Activated CD4-positive, CD25-positive, alpha-beta regulatory T cell treated with anti-CD3 and anti-CD28 coated beads, Interleukin-2, amount 50 U/mL, for 16 hours (primary cell): ENCODE results near the gene ITK.
"Not testable (repeated sequence)": the region's sequence is repeated elsewhere in the genome, so short reads cannot be mapped to it uniquely, and the experiment has no call there.

Source experiments
- DNase-seq: peaks from one replicate; pipeline ENCODE4 v3.0.0-alpha.2; 2020; ENCODE audit warnings: low read depth, low spot score

Gene ITK

DNA sequence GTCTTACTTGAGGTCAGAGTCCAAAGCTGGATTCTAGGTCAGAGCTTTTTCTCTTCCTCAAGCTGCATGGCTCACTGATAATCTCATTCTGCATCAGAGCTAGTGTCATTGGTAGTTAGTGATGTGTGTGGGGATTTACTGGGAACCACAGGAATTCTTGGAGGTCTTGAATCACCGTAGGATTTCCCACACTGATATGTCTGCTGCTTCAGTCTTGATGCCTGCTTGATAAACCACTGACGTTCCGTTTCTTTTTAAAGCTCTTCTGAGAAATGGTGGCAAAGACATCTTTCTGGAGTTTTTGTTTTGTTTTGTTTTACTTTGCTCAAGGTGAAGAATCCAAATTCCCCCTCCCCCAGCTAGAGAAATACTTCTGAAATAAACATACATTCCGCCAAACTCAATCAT, 13.4 kb upstream of the ITK start:
- DNase-seq = no peak

DNA sequence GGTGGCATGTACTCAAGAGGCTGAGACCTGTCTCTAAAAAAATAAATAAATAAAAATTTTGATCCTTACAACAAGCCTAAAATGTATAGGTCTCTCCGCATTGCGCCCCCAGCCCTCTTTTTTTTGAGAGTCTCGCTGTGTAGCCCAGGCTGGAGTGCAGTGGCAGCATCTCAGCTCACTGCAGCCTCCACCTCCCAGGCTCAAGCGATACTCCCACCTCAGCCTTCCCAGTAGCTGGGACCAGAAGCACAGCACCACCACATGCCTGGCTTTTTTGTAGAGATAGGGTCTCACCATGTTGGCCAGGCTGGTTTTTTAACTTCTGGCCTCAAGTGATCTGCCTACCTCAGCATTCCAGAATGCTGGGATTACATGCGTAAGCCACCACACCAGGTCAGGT, 12.4 kb upstream of the ITK start:
- DNase-seq = no peak

DNA sequence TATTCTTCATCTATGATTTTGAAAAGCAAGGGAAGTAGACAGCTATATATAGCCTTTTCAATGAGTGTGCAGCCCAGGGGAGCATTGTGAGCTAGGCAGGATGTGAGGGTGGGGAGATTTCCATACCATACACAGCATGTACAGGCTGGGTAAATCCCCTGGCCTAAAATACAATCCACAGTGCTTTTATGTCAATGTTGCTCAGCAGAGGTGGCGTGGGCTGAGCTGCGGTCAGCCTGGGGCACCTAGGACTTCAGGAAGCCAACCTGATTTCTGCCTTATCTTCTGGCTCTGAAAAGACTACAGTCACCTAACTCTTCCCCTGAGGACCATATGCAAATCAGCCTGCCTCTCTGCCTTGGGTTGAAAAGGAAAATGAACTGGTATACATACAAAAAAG, 8.2 kb upstream of the ITK start:
- peak; percentile 64 for DNase-seq

DNA sequence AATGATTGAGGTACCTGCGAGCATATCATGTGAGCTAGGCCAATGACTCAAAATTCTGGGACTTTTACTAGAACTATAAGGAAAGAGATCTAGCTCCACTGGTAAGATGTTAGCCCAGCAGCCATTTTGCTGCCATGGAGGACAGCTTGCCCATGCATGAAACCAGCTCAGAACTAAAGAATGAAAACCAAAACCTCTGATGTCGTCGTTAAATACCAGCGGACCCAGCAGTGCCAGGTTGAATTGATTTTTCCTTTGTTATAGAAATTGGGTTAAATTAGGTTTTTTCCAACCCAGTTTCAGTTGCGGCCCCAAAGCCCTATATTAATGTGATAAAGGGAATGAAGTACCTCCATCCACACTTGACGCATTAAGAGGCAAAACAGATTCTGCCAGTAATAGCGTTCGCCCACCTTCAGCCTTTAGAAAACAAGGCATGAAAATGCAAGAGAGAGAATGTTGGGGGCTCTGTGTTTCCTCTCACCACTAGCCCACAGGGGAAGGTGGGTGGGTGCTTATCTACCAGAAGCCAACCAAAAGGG, 5.5 kb upstream of the ITK start:
- DNase-seq = no peak

DNA sequence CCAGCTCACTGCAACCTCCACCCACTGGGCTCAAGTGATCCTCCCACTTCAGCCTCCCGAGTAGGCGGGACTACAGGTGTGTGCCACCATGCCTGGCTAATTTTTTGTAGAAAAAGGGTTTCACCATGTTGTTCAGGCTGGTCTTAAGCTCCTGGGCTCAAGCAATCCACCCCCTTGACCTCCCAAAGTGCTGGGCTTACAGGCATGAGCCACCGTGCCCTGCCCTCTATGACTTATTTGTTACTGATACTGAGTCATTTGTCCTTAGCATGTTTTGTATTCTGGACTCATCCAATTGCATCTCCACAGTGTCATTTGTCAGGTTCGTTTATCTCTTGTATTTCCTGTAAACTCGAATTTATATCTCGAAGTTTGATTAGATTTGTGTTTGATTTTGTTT, 2.7 kb upstream of the ITK start:
- no peak for DNase-seq

DNA sequence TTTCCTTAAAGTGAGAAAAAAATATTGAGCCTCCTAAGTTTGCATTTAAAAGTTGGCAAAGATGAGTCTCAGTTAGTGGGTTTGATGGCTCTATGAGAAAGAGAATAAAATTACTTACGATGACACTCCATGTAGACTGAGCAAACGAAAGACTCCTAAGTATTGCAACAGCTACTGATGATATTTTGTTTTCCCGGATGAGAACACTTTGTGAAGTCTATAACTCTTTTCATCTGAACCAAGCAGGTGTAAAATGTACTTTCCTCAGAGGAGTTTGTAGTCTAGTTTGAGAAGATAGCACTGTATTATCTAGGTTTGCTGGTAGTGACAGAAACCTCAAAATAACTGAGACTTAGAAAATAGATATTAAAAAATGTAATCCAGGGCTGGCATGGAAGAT, 1.7 kb upstream of the ITK start:
- DNase-seq = no peak

DNA sequence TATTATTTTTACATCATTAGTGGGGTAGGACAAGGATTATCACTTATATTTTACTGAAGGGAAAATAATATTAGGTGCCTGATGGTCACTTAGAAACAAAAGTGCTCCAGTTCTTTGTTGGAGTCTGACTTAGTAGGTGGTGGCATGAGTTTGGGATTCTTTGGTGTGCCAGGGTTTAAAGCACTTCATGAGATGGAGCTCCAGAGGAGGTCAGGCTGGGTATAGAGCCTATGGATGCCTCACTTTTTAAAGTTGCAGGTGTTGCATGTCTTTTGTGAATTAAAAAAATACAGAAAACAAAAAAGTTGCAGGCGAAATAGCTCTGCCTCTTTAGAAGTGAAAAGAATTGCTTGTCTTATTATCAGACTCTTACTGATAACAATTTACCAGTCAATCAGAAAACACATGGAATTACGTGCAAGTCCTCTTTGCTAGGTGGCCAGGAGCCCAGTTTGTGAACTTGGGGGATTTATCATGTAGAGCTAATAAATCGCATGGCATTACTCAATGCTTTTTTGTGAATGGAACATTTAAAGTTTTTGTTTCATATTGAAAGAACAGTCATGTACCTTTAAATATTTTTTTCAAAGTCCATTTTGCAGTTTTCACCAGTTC, 1.6 kb downstream of the ITK start:
- DNase-seq = no peak

DNA sequence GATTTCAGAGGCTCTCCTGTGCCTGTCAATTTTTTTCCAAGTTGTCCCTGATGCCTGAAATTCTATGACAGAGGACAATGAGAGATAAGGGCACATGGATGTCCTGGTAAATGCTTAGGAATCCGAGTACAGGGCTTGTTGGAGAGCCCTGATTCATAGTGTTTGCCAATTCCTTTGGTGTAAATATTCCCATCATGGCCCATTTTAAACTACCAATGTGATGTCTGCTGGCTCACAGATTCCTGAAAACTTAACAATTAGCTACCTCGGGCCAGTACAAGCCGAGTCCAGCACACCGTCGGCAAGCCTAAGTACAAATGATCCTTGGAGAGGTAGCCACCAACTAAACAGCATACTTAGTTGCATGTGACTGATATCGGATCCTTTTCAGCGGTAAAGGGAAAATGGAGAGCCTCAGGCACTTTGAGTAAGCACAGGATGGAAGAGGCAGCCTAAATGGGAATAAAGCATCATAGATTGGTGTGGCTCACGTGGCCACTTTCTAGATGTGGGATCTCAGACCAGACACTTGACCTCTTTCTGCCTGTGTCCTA, 3.6 kb downstream of the ITK start:
- DNase-seq = no peak

DNA sequence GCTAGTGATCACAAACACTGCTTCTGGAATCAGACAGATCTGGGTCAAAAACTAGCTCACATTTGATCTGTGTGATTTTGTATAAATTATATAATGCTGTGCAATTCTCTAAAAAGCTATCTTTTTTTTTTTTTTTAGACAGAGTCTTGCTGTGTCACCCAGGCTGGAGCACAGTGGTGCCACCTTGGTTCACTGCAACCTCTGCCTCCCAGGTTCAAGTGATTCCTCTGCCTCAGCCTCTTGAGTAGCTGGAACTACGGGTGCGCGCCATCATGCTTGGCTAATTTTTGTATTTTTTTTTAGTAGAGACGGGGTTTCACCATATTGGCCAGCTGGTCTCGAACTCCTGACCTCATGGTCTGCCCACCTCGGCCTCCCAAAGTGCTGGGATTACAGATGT, 4.5 kb downstream of the ITK start:
- DNase-seq = not testable (repeated sequence)

DNA sequence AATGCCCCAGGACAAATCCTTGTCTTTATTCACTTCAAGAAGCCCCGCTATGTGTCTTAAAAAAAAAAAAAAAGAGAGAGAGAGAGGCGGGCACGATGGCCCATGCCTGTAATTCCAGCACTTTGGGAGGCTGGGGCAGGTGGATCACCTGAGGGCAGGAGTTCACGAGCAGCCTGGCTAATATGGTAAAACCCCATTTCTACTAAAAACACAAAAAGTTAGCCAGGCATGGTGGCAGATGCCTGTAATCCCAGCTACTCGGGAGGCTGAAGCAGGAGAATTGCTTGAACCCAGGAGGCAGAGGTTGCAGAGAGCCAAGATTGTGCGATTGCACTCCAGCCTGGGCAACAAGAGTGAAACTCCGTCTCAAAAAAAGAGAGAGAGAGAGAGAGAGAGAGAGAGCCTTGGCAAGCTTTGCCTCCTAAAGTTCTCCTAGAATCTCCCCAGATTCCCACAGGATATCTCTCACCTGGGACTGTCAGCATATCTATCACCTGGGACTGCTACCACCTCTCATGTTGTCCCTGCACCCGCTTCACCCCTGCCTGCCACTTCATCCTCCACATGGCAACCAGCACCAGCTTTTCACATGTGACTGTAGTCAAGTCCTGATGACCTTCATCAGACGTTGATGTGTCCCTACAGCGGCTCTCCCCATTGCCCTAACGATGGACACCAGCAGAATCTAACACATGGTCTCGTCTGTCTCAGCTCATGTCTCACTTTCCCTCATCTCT, 5.8 kb downstream of the ITK start:
- DNase-seq = no peak

DNA sequence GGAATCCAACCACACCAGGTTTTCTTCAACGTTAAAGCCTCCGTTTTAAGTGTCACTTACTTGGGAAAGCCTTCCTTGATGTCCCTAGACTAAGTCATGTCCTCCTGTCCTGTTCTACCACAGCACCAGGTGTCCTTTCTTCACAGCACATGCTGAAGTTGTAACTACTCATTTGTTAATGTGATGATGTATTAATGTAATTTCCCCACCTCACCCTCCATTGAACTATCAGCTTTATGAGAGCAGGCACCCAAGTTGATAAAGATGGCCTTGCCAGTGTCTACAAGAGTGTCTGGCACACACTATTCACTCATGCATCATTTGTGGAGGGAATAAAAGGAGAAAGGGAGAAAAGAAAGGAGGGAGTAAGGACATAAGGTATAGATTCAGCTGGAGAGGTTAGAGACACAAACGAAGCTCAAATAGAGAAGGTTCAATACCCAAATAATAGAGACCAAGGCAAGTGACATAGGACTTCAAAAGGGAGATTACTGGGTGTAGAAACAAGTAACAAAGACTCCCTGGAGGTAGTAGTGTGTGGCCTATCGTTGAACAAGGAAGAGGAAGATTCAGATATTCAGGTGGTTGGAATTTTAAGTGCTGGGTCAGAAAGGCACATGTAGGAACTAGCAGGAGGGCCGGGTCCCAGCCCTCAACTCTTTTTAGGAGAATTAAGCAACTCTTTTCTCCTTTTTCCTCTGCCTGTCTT, 6.6 kb downstream of the ITK start:
- no peak for DNase-seq

DNA sequence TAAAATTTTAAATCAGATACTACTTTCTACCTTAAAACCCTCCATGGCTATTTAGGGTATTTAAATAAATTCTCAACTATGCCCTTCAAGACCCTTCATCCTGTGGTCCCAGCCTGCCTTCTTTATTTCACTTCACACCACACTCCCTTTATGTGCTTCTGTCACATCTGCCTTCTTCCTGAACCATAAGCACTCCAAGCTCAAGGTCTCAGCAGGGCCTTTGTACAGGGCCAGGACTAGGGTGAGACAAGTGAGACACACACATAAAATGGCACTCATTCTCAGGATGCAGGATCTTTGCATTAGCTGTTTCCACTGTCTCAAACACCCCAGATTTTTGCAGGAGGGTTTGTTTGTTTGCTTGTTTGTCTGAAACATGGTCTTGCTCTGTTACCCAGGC, 7.6 kb downstream of the ITK start:
- no peak for DNase-seq

DNA sequence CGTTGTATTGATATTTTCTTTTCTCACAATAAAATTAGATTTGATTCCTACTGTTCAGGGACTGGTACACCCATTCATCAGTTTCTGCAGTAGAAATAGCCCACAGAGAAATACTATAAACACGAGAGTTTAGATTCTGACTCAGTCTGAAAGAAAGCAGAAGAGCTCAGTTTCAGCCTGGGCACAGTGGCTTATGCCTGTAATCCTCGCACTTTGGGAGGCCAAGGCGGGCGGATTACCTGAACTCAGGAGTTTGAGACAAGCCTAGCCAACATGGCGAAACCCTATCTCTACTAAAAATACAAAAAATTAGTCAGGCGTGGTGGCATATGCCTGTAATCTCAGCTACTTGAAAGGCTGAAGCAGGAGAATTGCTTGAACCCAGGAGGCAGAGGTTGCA, 8.6 kb downstream of the ITK start:
- DNase-seq = no peak

DNA sequence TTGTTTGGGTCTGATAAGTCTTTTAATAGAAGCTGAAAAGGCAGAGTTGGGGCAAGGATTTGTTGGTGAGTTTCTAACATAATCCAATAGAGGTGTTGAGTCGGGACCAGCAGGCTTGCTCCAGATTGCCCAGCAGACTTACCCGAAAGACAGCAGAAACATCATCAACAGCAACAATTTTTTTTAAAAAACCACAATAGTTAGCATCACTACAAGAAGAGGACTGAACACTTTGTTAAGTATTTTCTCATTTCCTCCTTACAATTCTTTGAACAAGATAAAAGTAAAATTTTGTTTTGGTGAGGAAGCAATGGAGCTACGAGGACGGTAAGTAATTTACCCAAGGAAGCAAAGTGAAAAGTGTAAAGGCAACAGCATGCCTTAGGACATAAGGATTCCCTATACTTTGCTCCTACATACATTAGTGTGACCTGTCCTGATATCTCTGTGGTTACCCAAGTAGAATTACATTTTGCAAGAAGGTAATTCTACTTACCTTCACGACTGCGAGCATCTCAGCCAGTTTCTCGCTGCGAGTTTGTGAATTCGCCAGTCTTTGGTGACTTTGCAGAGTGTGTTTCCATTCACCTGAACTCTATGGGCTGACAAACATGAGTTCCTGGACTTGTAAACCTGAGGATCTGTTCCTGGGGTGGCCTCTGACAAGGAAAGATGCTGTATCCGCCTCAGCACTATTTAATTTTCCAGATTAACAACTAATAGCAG, 13.2 kb downstream of the ITK start:
- DNase-seq = no peak

DNA sequence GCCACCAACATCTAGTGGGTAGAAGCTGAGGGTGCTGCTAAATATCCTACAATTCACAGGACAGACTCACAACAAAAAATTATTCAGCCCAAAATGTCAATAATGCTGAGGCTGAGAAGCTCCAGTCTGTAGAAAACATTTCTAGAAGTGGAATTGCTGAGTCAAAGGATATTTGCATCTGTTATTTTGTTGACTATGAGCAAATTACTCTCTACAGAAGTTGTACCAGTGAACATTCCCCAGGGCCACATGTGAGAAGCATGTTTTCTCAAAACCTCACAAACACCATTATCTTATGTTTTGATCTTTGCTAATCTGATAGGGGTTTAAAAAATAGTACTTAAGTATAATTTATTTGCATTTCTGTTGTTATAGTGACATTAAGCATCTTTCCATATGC, 15.4 kb downstream of the ITK start:
- DNase-seq = no peak

DNA sequence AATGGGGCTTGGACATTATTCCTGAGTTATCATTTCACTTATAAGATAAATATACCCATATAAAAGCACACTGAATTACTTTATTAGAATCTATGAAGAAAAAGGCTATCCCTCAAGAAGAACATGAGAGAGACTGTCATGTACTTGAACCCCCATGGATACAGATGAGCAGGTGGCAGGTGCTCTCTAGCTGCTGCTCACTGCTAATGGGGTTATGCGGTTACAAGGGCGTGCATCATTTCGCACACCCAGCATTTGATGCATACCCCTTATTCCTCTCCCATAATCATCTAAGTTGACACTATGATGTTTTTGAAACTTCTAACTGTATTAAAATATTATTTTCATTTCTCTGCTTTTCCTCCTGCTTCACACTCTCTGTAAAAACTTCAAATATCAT, 16.4 kb downstream of the ITK start:
- DNase-seq = no peak

DNA sequence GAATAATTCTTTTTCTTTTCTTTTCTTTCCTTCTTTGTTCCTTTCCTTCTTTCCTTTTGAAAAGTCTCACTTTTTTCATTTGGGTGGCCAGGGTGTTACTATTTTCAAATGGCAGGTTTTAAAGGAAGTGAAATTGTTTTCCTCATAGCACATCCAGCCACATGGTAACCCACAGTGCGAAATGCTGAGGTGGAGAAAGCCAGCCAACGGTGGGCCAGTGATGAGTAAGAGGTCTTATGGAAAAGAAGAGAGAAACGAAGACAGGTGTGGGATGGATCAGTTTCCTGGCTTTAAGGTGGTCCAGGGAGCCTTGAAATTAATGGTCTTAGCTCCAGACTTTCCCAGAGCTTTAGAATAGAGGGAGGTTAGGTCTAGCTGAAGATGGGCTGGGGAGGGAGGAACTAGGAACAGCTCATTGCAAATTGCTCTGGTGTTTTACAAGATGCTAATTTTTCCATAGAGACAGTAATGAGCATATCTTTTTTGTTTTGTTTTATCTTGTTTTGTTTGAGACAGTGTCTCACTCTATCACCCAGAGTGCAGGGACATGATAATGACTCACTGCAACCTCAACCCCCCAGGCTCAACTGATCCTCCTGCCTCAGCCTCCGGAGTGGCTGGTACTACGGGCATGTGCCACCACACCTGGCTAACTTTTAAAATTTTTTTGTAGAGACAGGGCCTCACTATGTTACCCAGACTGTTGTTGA, 17.8 kb downstream of the ITK start:
- DNase-seq = no peak

DNA sequence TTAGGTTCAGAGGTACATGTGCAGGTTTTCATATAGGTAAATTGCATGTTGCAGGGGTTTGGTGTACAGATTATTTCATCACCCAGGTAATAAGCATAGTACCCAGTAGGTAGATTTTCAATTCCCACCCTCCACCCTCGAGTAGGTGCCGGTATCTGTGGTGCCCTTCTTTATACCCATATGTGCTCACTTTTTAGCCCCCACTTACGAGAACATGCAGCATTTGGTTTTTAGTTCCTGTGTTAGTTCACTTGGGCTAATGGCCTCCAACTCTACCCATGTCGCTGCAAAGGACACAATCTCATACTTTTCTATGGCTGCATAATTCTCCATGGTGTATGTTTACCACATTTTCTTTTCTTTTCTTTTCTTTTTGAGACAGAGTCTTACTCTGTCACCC, 21.2 kb downstream of the ITK start:
- DNase-seq = no peak

DNA sequence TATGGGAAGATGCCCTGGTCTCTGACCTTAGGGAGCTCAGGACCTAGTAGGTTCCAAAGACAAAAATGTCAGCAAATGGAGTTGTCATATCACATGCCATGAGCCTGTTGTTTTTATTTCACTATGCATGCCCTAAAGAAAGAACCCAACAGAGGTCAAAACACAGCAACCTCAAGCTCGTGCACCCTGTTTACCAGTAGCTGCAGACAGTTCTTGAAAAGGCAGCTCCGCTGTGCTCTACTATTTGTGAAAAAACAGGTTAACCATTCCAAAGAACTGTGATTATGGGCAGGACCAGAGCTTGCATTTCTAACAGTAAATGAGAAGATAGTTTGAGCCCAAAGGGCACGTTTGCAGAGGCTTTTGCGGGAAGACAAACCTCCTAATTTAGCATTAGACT, 22.8 kb downstream of the ITK start:
- no peak for DNase-seq

DNA sequence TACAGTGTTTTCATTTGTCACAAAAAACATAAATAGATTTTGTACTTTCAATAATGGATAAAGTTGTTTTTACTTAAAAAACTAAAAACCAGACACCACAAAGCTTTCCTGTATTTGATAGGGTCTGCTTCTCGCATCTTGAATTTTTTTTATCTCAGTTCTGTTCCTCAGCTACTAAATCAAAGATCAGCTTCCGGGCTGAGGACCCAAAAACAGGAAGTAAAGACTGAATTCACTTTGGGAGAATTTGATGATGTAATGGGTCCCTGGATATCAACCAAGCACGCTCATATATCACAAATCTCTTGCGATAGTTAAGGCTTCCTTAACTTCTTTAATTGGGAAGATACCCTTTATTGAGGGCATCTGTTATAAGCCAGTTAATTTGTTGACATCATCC, 24.1 kb downstream of the ITK start:
- no peak for DNase-seq

DNA sequence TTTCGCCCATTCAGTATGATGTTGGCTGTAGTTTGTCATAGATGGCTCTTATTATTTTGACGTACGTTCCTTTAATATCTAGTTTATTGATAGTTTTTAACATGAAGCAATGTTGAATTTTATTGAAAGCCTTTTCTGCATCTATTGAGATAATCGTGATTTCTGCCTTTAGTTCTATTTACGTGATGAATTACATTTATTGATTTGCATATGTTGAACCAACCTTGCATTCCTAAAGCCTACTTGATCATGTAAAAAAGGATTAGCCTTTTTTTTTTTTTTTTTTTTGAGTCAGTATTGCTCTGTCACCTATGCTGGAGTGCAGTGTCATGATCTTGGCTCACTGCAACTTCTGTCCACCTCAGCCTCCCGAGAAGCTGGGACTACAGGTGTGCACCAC, 25.1 kb downstream of the ITK start:
- DNase-seq = no peak
